Measurements from ENCODE around the gene ATP6V0A4.

DNA sequence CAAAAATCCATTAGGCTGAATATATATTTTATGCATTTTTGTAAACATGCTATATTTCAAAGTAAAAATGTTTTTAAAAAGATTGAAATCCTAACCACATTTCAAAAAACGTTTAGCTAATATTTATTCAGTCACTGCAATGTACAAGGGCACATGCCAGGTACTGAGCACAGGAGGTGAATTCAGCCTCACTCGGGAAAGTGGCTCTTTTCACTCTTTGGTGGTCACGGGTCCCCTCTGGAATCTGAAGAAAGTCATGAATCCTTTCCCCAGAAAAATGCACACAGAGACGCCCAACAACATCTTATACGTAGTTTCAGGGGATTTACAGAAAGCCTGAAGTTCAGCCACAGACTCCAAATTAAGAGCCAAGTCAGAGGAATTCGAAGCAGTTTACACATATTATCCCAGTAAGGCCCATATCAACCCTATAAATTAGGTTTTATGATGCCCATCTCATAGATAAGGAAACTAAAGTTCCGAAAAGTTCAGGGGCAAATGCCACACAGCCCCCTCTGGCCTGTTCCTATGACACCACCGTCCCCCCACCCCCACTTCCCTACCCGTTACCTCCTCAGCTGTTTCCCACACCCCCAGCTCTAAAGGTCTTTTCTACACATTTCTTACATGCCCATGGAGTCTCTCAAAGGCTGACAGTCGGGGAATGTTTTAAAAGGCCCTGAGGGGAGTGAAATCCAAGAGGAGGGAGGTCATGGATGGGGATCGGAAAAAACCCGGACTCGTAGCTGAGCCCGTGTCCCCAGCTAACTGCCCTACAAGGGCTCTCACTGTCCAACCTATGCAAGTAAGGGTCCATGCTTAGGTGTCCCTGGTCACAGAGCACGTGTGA is 87.2 kb downstream of the ATP6V0A4 start:
- TF ChIP-seq, protein P1, sequence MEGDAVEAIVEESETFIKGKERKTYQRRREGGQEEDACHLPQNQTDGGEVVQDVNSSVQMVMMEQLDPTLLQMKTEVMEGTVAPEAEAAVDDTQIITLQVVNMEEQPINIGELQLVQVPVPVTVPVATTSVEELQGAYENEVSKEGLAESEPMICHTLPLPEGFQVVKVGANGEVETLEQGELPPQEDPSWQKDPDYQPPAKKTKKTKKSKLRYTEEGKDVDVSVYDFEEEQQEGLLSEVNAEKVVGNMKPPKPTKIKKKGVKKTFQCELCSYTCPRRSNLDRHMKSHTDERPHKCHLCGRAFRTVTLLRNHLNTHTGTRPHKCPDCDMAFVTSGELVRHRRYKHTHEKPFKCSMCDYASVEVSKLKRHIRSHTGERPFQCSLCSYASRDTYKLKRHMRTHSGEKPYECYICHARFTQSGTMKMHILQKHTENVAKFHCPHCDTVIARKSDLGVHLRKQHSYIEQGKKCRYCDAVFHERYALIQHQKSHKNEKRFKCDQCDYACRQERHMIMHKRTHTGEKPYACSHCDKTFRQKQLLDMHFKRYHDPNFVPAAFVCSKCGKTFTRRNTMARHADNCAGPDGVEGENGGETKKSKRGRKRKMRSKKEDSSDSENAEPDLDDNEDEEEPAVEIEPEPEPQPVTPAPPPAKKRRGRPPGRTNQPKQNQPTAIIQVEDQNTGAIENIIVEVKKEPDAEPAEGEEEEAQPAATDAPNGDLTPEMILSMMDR (IDR thresholded peaks at IDR 0.05; ENCODE audit: insufficient read depth, low read depth, low read length): no peak
- no peak for TF ChIP-seq EZH2 (IDR thresholded peaks at IDR 0.05; ENCODE audit: insufficient read depth, low read length)

Data from astrocyte (in vitro differentiated cells and primary cell).